ENCODE measurements around the gene MAPK6.

DNA sequence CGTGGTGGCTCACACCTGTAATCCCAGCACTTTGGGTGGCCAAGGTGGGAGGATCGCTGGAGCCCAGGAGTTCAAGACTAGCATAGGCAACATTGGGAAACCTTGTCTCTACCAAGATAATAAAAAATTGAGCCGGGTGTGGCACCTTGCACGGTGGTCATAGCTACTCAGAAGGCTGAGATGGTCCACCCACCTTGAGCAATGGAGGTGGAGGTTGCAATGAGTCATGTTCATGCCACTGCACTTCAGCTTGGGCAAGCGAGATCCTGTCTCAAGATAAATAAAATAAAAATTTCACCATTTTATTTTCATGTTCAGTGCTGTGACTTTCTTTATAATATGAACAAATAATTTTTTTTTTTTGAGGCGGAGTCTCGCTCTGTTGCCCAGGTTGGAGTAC is 12.5 kb downstream of the MAPK6 start:
- TF ChIP-seq TEAD4 (CRISPR knock-in tag; IDR thresholded peaks at IDR 0.05): no peak
- TF ChIP-seq, protein P1, sequence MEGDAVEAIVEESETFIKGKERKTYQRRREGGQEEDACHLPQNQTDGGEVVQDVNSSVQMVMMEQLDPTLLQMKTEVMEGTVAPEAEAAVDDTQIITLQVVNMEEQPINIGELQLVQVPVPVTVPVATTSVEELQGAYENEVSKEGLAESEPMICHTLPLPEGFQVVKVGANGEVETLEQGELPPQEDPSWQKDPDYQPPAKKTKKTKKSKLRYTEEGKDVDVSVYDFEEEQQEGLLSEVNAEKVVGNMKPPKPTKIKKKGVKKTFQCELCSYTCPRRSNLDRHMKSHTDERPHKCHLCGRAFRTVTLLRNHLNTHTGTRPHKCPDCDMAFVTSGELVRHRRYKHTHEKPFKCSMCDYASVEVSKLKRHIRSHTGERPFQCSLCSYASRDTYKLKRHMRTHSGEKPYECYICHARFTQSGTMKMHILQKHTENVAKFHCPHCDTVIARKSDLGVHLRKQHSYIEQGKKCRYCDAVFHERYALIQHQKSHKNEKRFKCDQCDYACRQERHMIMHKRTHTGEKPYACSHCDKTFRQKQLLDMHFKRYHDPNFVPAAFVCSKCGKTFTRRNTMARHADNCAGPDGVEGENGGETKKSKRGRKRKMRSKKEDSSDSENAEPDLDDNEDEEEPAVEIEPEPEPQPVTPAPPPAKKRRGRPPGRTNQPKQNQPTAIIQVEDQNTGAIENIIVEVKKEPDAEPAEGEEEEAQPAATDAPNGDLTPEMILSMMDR (IDR thresholded peaks at IDR 0.05): no peak
- TF ChIP-seq, protein P2, sequence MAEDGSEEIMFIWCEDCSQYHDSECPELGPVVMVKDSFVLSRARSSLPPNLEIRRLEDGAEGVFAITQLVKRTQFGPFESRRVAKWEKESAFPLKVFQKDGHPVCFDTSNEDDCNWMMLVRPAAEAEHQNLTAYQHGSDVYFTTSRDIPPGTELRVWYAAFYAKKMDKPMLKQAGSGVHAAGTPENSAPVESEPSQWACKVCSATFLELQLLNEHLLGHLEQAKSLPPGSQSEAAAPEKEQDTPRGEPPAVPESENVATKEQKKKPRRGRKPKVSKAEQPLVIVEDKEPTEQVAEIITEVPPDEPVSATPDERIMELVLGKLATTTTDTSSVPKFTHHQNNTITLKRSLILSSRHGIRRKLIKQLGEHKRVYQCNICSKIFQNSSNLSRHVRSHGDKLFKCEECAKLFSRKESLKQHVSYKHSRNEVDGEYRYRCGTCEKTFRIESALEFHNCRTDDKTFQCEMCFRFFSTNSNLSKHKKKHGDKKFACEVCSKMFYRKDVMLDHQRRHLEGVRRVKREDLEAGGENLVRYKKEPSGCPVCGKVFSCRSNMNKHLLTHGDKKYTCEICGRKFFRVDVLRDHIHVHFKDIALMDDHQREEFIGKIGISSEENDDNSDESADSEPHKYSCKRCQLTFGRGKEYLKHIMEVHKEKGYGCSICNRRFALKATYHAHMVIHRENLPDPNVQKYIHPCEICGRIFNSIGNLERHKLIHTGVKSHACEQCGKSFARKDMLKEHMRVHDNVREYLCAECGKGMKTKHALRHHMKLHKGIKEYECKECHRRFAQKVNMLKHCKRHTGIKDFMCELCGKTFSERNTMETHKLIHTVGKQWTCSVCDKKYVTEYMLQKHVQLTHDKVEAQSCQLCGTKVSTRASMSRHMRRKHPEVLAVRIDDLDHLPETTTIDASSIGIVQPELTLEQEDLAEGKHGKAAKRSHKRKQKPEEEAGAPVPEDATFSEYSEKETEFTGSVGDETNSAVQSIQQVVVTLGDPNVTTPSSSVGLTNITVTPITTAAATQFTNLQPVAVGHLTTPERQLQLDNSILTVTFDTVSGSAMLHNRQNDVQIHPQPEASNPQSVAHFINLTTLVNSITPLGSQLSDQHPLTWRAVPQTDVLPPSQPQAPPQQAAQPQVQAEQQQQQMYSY (CRISPR knock-in tag; IDR thresholded peaks at IDR 0.05): no peak
- TF ChIP-seq GABPB1 (CRISPR knock-in tag; IDR thresholded peaks at IDR 0.05): no peak
- no peak for TF ChIP-seq ATF1 (CRISPR knock-in tag; IDR thresholded peaks at IDR 0.05)
- no peak for TF ChIP-seq ESRRA (CRISPR knock-in tag; IDR thresholded peaks at IDR 0.05; ENCODE audit: borderline replicate concordance)

Measured in WTC11 (cell line).